ENCODE results near the gene JPH2. TPM values are rescaled to one million over a fixed set of nuclear protein-coding genes. Genes with fewer than 3 reads are reported as not detected.

JPH2 gene
- total RNA-seq, 1 donor: 50.5 TPM

DNA sequence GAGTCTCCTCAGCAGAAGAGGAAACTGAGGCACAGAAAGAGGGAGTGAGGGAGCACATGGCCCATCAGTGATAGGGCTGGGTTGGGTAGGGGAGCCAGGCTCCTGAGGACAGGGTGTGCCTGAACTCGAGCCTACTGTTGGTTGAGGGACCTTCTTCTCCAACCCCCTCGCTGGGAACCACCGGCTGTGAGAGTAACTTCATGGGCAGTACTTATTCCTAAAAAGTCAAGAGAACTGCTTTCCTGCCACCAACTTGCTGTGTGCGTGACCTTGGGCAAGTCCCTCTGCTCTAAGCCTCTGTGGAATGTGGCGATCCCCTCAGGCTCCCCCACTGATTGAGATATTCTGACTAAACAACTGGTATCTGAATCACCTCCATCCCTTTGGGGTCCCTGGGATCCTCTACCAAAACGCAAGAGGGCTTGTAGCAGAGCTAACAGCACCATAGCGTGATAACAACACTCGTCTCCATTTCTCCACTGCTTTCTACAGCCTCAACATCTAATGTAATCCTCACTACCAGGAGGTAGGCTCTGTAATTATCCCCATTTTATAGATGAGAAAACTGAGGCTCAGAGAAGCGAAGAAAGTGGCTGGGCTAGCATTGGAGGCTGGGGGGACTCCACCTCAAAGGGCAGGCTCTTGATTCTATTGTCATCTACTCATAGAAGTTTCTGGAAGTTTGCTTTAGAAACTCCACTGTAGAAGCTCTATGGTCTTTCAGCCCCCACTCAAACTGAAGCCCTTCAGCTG lies 76.0 kb downstream of the JPH2 start:
- no peak overlapping the region for H3K4me3 ChIP-seq (ENCODE audit: low read depth, low read length)
- no peak for DNase-seq (ENCODE audit: low read depth)
- TF ChIP-seq, protein P1, sequence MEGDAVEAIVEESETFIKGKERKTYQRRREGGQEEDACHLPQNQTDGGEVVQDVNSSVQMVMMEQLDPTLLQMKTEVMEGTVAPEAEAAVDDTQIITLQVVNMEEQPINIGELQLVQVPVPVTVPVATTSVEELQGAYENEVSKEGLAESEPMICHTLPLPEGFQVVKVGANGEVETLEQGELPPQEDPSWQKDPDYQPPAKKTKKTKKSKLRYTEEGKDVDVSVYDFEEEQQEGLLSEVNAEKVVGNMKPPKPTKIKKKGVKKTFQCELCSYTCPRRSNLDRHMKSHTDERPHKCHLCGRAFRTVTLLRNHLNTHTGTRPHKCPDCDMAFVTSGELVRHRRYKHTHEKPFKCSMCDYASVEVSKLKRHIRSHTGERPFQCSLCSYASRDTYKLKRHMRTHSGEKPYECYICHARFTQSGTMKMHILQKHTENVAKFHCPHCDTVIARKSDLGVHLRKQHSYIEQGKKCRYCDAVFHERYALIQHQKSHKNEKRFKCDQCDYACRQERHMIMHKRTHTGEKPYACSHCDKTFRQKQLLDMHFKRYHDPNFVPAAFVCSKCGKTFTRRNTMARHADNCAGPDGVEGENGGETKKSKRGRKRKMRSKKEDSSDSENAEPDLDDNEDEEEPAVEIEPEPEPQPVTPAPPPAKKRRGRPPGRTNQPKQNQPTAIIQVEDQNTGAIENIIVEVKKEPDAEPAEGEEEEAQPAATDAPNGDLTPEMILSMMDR (IDR thresholded peaks at IDR 0.05; ENCODE audit: insufficient read depth, low read depth, low read length): no peak

DNA sequence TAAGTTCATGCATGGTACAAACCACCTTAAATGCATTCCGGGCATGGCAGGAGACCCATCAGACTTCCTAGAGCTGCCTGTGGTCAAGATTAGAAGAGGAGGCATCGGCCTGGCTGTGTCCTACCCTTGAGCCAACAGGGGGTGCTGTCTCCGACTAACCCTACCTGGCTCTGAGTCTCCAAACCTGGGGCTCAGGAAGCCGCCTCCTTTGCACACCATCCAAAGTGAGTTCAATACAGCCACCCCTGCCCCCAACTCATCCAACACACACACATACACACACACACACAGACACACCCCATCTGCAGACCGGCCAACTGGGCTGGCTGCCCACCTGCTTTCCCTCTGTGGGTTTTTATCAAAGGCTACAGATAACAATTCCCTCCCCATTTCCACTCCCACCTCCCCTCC lies 77.0 kb downstream of the JPH2 start:
- no peak overlapping the region for H3K4me3 ChIP-seq (ENCODE audit: low read depth, low read length)
- TF ChIP-seq, protein P1 (IDR thresholded peaks at IDR 0.05; ENCODE audit: insufficient read depth, low read depth, low read length): no peak
- no peak for DNase-seq (ENCODE audit: low read depth)

DNA sequence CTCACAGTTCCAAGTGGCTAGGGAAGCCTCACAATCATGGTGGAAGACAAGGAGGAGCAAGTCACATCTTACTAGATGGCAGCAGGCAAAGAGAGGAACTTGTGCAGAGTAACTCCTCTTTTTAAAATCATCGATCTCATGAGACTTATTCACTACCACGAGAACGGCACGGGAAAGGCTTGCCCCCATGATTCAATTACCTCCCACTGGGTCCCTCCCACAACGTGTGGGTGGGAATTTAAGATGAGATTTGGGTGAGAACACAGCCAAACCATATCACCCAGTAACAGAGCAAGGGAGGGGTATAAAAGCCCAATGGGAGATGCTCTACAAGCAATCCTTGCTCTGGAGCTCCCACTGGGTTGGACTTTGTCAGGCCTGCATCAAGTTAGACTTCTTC lies 80.4 kb downstream of the JPH2 start:
- H3K4me3 ChIP-seq (ENCODE audit: low read depth, low read length): no peak overlapping the region
- TF ChIP-seq, protein P1 (IDR thresholded peaks at IDR 0.05; ENCODE audit: insufficient read depth, low read depth, low read length): no peak
- no peak for DNase-seq (ENCODE audit: low read depth)

DNA sequence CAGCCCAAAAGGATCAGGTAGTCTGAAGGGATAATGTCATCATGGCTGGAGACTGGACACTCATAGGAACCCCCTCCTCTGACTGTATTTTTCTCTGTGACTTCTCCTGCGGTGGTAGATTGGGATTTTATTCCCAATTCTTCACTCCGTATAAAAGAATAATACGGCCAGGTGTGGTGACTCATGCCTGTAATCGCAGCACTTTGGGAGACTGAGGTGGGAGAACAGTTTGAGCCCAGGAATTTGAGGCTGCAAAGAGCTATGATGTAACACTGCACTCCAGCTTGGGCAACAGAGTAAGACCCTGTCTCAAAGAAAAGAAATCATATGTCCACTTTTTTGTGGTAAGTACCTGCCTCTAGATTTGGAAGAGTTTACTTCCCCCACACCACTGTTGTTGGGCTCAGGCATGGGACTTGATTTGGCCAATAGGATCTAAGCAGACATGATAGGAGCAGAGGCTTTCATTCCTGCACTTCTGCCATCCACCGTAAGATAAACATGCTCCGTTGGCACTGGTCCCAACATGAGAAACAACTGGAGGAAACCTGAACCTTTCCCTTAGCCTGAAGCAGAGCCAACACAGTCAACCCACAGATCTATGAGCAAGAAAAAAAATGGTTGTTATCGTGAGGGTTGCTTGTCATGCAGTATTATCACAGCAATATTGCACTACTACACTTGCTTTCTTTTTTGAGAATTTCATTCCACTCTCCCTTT lies 82.0 kb downstream of the JPH2 start:
- H3K4me3 ChIP-seq (ENCODE audit: low read depth, low read length): no peak overlapping the region
- TF ChIP-seq, protein P1 (IDR thresholded peaks at IDR 0.05; ENCODE audit: insufficient read depth, low read depth, low read length): no peak
- peak; percentile 59 for DNase-seq (ENCODE audit: low read depth)

DNA sequence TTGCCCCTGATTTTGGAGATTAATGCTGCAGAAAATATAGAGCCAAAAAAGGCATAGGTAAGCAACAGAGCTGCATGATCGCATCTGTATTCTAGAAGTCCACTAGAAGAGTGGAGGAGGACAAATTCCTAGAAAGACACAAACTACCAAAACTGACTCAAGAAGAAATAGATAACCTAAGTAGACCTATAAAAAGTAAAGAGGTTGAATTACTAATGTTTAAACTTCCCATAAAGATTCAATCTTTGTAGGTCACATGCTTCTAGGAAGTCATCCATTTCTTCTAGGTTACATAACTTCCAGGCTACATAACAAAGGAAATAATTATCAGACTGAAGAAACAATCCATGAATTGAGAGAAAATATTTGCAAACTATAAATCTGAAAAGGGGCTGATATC lies 84.4 kb downstream of the JPH2 start:
- TF ChIP-seq, protein P1 (IDR thresholded peaks at IDR 0.05; ENCODE audit: insufficient read depth, low read depth, low read length): no peak
- DNase-seq (ENCODE audit: low read depth): no peak
- H3K4me3 ChIP-seq (ENCODE audit: low read depth, low read length): no peak overlapping the region

DNA sequence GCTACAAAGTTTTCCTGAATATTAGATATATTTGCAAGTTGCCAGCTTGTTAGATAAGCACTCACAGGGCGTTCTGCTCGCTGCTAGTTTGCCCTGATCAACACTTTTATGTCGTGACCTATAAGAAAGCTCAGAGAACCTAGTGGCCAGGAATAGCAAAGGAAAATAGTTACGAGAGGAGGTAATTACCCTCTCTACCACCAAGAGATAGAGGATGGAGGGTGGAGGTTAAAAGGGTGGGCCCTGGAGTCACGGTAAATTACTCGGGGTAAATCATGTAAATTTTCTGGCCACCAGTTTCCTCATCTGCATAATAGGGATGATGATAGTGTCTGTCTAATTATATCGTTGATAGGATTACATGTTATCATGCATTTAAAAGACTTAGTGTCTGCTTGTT lies 87.2 kb downstream of the JPH2 start:
- no peak for DNase-seq (ENCODE audit: low read depth)
- TF ChIP-seq, protein P1 (IDR thresholded peaks at IDR 0.05; ENCODE audit: insufficient read depth, low read depth, low read length): no peak

More for the DNA sequence above, 87.2 kb downstream of the JPH2 start:
- H3K4me3 ChIP-seq (ENCODE audit: low read depth, low read length): no peak overlapping the region

Measured in fibroblast of villous mesenchyme (primary cell).